ENCODE results near the gene PAQR5. TPM values are rescaled to one million over a fixed set of nuclear protein-coding genes. Genes with fewer than 3 reads are reported as not detected.
"Not testable (repeated sequence)": the region's sequence is repeated elsewhere in the genome, so short reads cannot be mapped to it uniquely, and the experiment has no call there.

The PAQR5 gene
- total RNA-seq, 1 donor from 2014 or later: 13.6 TPM

GRCh38 chr15:69293741-69294615, 4.7 kb upstream of the PAQR5 start:
- ATAC-seq: no peak

GRCh38 chr15:69296606-69297005, 2.1 kb upstream of the PAQR5 start:
- no peak for ATAC-seq

GRCh38 chr15:69297642-69298353, 914 bp upstream of the PAQR5 start:
- no peak for ATAC-seq

- no peak for ATAC-seq
Measured at GRCh38 chr15:69298354-69298696, 387 bp upstream of the PAQR5 start.

GRCh38 chr15:69299451-69299886, 757 bp downstream of the PAQR5 start:
- ATAC-seq: no peak

GRCh38 chr15:69299943-69300588, 1.4 kb downstream of the PAQR5 start:
- ATAC-seq: no peak

- not testable (repeated sequence) for ATAC-seq
Measured at GRCh38 chr15:69301101-69301500, 2.4 kb downstream of the PAQR5 start.

GRCh38 chr15:69302087-69302486, 3.4 kb downstream of the PAQR5 start:
- ATAC-seq: not testable (repeated sequence)

GRCh38 chr15:69302929-69303328, 4.2 kb downstream of the PAQR5 start:
- ATAC-seq: no peak

GRCh38 chr15:69303337-69304181, 4.8 kb downstream of the PAQR5 start:
- ATAC-seq: no peak

- peak; percentile 69 for ATAC-seq
Measured at GRCh38 chr15:69304182-69304545, 5.5 kb downstream of the PAQR5 start.

- ATAC-seq: peak; percentile 10
Measured at GRCh38 chr15:69305204-69305931, 6.7 kb downstream of the PAQR5 start.

- ATAC-seq: no peak
Measured at GRCh38 chr15:69305933-69306568, 7.3 kb downstream of the PAQR5 start.

GRCh38 chr15:69307939-69308338, 9.2 kb downstream of the PAQR5 start:
- ATAC-seq: no peak

- ATAC-seq: no peak
Measured at GRCh38 chr15:69308949-69309348, 10.2 kb downstream of the PAQR5 start.

- ATAC-seq: no peak
Measured at GRCh38 chr15:69311319-69311721, 12.6 kb downstream of the PAQR5 start.

GRCh38 chr15:69313432-69314000, 14.8 kb downstream of the PAQR5 start:
- no peak for ATAC-seq

- no peak for ATAC-seq
Measured at GRCh38 chr15:69314131-69314530, 15.4 kb downstream of the PAQR5 start.

GRCh38 chr15:69314736-69315135, 16.0 kb downstream of the PAQR5 start:
- ATAC-seq: no peak

- ATAC-seq: no peak
Measured at GRCh38 chr15:69315402-69316110, 16.8 kb downstream of the PAQR5 start.
